VCaP (cell line): ENCODE measurements around the gene TANK.

ENCODE experiments used
- H3K27ac ChIP-seq: fragments of 450-650 bp; 2 replicates; pipeline ENCODE4 v1.5.1; 2017
- CTCF ChIP-seq: fragments of 450-650 bp; conservative IDR thresholded peaks from 2 replicates; pipeline ENCODE4 v1.5.1; 2017; ENCODE audit warnings: mild to moderate bottlenecking, moderate library complexity

Gene TANK

GRCh38 chr2:161161074-161161706 is 962 bp downstream of the TANK start:
- no peak for TF ChIP-seq CTCF
- H3K27ac ChIP-seq: peak overlapping the region; percentile 83

GRCh38 chr2:161163440-161163839 is 3.2 kb downstream of the TANK start:
- TF ChIP-seq CTCF: no peak
- H3K27ac ChIP-seq: no peak overlapping the region

- no peak for TF ChIP-seq CTCF
- no peak overlapping the region for H3K27ac ChIP-seq
Observed at GRCh38 chr2:161164161-161164560, 3.9 kb downstream of the TANK start.

- H3K27ac ChIP-seq: no peak overlapping the region
- TF ChIP-seq CTCF: no peak
Observed at GRCh38 chr2:161165266-161165665, 5.0 kb downstream of the TANK start.

DNA sequence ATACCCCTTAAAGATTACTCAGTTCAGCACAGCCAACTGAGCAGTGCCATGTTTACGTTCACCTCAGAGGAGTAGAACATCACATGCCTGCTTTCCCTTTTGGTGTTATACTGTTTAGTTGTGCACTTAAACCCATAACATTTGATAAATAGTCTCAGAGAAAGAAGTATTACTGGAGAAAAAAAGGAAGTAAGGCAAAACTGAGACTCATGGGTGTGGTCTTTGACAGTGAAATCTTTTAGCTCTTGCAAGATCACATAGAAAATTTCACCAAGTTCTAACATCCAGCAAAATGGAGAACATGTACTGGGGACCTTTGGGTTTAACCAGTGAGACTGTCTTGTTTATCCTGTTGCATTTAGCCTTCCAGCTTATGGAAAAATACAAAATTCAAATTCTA is 5.6 kb downstream of the TANK start:
- no peak for TF ChIP-seq CTCF
- H3K27ac ChIP-seq: no peak overlapping the region

DNA sequence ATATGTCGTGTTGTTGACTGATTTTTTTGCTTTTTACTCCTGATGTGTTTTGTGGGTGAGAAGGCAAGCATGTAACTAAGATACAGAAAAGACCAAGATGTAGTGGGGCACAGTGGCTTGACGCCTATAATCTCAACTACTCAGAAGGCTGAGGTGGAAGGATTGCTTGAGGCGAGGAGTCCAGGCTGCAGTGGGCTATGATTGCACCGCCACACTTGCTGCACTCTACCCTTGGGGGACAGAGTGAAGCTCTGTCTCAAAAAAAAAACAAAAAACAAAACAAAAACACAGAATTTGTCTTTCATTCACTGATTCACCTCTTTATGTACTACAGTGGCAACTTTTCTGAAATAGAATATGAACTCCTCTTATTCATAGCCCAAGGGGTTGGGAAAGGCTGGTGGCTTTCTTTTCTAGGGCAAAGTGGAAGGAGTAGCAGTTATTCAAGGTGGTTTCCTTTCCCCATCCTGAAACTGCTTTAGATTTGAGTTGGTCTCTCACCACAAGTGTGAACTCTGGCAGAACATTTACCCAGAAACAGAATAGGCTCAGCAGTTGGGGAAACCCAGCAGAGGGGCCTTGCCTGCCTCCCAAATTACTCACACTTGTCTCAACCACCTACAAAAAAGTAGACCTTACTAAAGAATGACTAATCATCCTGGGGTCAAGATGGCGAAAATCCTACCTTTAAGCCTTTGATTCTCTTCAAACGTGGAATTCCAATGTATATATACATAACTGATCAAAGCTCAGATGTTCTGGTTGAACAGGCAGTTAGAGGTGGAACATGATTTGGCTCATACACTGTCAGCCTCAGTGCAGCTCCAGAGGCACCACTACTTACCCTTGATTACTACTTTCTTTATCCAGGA is 6.5 kb downstream of the TANK start:
- no peak for TF ChIP-seq CTCF
- no peak overlapping the region for H3K27ac ChIP-seq

- no peak overlapping the region for H3K27ac ChIP-seq
- no peak for TF ChIP-seq CTCF
Observed at GRCh38 chr2:161169335-161169734, 9.1 kb downstream of the TANK start.
